Measurements from ENCODE around the gene GIMAP8.

GIMAP8 gene

GRCh38 chr7:150450491-150451001 lies at the start of gene GIMAP8:
Gene GIMAP8 (plus strand): TSS chr7:150450630. CDS start chr7:150466699, 16,069 bp downstream.
- DNase-seq, result peak; percentile 44 to 66 (median 56)

- no peak for DNase-seq
Observed at GRCh38 chr7:150400788-150401423, 49.5 kb upstream of the GIMAP8 start.

DNA sequence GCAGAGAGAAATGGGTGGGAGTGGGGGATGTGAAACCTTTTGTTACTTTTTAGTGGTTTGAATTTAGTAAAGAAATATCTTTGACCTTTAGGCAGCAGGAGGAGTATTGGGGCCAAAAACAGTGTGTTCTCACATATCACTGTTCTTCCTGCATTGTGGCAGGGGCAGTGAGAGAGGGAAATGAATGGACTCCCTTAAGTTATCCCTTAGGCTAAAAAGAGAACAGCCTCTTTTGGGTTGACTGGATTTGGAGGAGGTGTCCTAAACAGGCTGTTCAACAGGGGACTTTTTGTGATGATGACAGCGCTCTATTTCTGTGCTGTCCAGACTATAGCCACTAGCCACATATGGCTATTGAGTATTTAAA lies 49.0 kb upstream of the GIMAP8 start:
- DNase-seq, result no peak

GRCh38 chr7:150401861-150402631 lies 48.4 kb upstream of the GIMAP8 start:
- DNase-seq, result no peak

DNA sequence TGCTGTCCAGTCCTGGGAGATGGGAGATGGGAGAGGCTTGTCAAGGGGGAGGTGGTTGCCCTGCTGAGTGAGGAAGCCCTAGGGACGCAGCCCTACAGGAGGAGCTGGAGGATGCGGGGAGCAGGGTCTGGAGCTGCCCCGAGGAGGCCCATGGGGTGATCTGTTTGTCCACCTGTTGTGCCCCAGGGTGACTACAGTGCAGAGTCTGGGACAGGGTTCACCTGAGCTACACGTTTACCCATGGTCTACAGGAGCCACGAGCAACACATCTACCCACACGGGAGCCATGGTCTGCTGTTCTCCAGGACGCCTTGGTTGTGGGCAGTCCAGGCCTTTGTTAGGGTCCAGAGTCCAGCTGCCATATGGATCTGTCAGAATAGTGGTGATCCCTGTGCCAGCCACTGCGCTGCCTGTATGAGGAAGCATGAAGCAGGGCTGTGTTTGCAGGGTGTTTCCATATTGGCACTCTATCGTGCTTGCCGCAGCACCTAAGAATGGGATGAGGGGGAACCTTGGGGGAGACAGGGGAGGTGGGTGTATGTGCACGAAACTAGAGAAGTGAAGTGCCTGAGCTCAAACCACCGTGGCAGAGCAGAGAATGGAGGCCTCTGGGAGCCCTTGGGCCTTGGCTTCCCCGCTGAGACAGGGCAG lies 47.6 kb upstream of the GIMAP8 start:
- no peak for DNase-seq

- DNase-seq, result no peak
Observed at GRCh38 chr7:150403376-150404171, 46.9 kb upstream of the GIMAP8 start.

DNA sequence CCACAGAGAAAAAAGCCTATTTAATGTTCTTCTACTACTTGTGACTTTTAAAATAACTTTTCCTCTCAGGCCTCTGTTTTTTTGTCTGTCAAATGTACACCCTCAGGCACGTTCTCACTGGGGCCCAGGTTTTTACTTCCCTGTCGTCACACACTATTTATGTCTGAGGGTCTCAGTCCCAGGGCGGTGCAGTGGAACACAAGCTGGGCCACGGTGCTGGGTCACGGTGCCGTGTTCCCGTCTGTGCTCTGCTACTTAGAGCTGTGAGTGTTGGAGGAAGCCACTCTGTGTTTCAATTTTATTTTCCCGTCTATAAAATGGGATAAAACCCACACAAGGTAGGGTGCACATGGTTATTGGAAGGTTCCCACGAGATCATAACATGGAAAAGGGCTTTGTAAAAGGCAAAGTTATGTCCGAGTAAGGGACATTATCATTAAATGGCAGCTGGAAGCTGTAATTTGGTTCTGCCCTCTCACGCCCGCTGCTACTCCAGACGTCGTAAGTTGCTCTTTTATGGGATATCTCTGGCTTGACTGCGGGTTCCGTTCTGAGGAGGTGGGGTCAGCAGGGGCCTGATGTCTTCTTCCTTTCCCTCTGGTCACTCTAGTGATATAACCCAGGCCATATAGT lies 46.1 kb upstream of the GIMAP8 start:
- DNase-seq, result peak in 2 of 6 experiments; percentile 23 to 36

DNA sequence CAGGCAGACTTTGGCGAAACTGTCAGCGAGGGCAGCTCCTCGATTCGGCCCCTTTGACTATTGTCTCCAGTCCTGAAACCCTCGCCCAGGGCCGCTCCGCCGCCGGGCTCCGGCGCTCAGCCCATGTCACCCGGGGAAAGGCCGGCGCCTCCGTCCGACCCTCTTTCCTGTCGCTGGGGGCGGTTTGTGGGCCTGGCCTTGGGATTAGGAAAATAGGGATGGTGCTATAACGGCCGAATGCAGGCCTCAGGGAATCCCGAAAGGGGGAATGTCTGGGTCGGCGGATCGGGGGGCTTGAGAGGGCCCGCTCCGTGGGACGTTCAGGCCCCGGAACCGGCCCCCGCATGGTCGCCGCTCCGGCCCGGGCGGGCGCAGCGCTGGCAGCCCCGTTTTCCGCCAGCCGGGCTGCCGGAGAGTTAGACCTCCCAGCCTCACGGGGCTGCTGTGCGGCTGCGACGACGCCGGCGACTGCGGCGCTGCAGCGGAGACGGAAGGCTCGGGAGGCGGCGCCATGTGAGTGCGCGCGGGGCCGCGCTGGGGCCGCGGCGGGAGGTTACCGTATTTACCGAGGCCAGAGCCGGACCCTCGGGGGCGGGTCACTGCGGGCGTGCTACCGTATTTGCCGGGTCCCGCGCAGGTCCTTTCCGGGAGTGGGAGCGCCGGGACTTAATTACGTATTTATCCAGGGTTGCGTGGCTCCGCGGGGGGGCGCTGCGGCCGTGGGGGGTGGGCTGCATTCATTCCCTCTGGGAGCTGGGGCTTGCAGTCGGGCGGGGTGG lies 45.4 kb upstream of the GIMAP8 start:
- peak; percentile 58 to 77 (median 71) for DNase-seq

- peak in 4 of 6 experiments; percentile 53 to 68 (median 62) for DNase-seq
Observed at GRCh38 chr7:150405584-150406311, 44.7 kb upstream of the GIMAP8 start.

GRCh38 chr7:150406312-150406566 lies 44.2 kb upstream of the GIMAP8 start:
- DNase-seq, result peak in 2 of 6 experiments; percentile 24 to 38

DNA sequence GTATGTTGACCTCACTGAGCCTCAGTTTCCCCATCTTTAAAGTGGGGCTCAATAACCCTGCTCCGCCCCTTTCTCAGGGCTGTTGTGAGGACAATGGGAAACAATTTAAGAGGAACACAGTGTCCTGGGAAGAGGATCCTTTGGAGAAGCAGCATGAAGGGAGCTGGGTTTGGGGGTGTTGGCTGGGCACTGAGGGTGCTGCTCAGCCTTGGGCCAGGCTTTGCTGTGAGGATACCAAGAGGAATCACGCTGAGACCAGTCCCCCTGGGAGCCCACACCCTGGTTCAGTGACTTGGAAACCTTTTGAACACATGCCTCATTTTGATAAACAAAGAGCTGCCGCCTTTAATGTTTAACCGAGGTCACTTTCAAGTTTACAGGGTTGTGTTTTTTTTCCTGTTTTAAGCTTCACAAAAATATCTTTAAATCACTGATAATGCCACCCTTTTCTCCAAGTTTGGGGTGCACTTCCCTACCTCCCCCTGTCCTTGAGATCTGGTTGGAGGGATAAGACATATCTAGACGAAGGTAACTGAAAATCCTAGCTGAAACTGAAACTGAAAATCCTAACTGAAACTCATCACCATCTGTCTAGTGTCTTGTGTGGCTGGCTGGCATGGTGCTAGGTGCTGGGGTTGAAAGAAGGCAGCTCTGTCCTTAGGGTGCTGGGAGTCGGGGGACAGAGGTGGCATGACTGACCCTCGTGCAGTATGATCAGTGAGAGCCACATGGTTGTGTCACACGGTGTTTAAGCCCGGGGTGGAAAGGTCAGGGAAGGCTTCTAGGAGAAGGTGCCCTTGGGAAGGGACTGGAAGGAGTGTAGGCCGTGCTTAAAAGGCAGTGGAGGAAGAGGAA lies 43.6 kb upstream of the GIMAP8 start:
- DNase-seq, result peak in 3 of 6 experiments; percentile 41 to 73 (median 50)

GRCh38 chr7:150407588-150408392 lies 42.6 kb upstream of the GIMAP8 start:
- DNase-seq, result no peak

- DNase-seq, result no peak
Observed at GRCh38 chr7:150408393-150409299, 41.8 kb upstream of the GIMAP8 start.

DNA sequence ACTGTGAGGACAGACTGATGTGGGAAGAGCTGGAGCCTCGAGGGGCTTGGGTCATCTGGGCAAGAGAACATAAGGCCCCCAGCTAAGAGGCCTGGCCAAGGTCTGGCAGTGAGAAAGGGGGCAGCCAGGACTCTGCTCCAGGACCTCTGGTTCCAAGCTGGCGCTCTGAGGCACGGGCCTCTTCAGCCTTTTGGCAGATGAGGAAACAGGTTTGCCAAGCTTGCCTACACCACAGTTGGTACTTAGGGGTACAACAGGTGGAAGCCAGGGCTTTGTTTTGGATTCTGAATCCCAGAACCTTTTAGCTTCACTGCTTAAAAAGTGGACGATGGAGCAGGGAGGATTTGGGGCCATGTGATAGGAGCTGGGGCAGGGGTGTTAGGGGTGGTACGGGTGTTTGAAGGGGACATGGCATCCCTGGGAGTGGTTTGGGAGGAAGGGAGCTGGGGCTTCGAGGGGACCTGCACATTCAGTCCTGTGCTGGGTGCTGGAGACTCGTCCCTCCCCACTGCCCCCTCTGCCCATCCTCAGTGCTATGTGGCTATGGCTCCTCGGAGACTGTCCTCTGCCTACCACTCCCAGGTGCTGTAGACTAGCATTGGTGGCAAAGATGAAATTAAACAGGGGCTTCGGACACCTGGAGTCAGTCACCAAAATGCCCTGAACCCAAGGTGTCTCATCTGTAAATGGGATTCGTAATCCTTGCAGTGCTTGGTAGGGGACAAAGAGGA lies 41.0 kb upstream of the GIMAP8 start:
- no peak for DNase-seq

- no peak for DNase-seq
Observed at GRCh38 chr7:150410131-150410530, 40.3 kb upstream of the GIMAP8 start.

DNA sequence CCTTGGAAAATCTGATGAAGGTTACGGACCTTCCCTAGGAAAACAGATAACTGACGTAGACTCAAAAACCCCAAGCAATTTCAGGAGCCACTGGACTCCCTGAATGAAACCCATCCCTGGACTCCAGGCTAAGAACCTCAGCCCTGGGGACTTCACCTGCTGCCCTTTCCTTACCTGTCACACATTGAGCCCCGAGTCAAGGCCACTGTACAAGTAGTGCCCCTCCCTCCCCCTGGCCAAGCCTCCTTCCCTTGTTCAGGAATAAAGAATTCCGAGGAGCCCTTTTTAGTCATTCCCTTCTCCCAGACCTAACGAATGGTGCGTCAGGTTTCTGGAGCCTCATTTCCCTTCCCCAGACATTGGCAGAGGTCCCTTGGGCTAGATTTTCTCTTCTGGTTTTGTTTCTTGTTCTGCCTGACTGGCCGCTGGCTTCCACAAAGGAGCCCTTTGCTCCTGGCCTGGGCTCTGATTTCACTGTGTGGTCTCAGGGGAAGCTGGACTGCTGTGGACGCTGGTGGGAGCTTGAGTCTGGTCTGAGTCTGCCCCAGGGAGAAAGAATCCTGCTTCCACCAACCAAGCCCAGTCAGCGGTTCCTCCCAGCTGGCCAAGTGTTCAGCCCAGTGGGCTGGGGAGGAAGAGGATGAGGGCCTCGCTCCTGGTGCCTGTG lies 39.6 kb upstream of the GIMAP8 start:
- no peak for DNase-seq

- DNase-seq, result no peak
Observed at GRCh38 chr7:150411606-150412005, 38.8 kb upstream of the GIMAP8 start.
